ENCODE results near the gene BMP8B. TPM values are rescaled to one million over a fixed set of nuclear protein-coding genes. Genes with fewer than 3 reads are reported as not detected.
"Not testable (repeated sequence)": the region's sequence is repeated elsewhere in the genome, so short reads cannot be mapped to it uniquely, and the experiment has no call there.

The BMP8B gene
- total and polyA plus RNA-seq, 8 donors = 1.4 to 6.4 (median 3.5) TPM

DNA sequence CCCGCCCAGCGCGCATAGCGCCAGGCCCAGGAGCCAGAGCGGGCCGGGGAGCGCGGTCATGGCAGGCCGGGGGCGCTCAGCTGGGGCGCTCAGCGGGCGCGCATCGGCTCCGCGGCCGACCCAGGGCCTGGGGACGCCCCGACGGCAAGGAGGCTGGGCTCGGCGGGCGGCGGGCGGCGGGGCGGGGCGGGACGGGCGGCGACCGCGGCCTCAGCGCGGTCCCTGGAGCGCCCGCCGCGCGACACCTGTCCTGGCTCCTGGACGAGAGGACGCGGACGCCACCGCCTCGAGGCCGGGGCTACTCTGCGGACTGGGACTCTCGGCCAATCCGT is 273 bp downstream of the BMP8B start:
- 0 to 2% methylated on average over 10 to 51 of the region's 51 CpGs for WGBS, 2 donors
- TF ChIP-seq, protein P1, sequence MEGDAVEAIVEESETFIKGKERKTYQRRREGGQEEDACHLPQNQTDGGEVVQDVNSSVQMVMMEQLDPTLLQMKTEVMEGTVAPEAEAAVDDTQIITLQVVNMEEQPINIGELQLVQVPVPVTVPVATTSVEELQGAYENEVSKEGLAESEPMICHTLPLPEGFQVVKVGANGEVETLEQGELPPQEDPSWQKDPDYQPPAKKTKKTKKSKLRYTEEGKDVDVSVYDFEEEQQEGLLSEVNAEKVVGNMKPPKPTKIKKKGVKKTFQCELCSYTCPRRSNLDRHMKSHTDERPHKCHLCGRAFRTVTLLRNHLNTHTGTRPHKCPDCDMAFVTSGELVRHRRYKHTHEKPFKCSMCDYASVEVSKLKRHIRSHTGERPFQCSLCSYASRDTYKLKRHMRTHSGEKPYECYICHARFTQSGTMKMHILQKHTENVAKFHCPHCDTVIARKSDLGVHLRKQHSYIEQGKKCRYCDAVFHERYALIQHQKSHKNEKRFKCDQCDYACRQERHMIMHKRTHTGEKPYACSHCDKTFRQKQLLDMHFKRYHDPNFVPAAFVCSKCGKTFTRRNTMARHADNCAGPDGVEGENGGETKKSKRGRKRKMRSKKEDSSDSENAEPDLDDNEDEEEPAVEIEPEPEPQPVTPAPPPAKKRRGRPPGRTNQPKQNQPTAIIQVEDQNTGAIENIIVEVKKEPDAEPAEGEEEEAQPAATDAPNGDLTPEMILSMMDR (IDR thresholded peaks at IDR 0.05) = no peak
- H3K4me1 ChIP-seq = peaks cover 0 to 9% (median 0%) of the 10 kb centered on the region in 3 donors
- no peaks in the 10 kb centered on the region for H3K27me3 ChIP-seq
- DNase-seq (no peak), FAIRE-seq (no peak), ATAC-seq (peak; percentile 19 to 40 (median 35))
- peak overlapping the region in 2 of 4 donors; percentile 61 to 70 for H3K27ac ChIP-seq
- H3K36me3 ChIP-seq = no peaks in the 10 kb centered on the region
- peak overlapping the region; percentile 33 to 77 (median 57) for H3K4me3 ChIP-seq
- H3K9me3 ChIP-seq = no peaks in the 10 kb centered on the region
- intact Hi-C loops (cut with DNase I) = no loop called here

DNA sequence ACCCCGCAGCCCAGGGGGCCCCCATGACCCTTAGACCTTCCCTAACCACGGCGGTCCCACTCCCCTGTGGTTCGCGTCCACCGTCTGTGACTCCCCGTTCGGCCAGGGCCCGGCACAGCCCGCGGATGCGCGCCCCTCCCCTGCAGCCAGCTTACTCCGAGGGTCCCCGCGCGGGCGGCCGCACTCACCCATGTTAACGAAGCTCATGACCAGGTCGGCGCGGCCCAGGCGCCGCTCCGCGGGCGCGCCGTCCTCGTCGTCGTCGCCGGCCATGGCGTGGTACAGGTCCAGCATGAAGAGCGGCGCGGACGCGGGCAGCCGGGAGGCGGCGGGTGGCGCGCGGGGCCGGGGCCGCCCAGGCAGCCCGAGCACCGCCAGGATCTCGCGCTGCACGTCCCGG is 701 bp downstream of the BMP8B start:
- whole genome bisulfite sequencing, 2 donors = 5 to 13% methylated on average over 10 to 53 of the region's 55 CpGs
- H3K9me3 ChIP-seq; H3K4me1 ChIP-seq; intact Hi-C loops (cut with DNase I); H3K27ac ChIP-seq; H3K27me3 ChIP-seq; H3K36me3 ChIP-seq; FAIRE-seq: not testable (repeated sequence)
- peak overlapping the region in 2 of 4 donors; percentile 53 to 77 for H3K4me3 ChIP-seq
- DNase-seq = peak in 3 of 6 donors; percentile 49 to 77 (median 61)
- ATAC-seq = peak in 1 of 4 donors; percentile 4

DNA sequence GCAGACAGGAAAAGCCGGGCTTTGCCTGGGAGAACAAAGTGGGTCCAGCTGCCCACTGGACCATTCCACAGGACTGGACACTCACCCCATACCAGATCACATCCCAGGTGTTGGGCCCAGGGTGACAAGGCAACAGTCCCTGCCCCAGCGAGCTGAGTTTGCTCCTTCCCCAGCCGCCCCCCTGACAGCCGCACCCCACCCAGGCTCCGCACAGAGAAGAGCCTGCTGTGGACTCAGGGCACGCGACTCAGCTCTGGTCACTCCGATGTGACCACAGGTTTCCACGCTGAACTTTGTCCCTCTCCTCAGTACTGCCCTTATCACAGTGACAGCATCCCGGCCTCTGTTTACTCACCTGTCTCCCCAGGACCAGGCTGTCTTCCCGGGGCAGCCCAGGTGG is 1.2 kb downstream of the BMP8B start:
- no peaks in the 10 kb centered on the region for H3K9me3 ChIP-seq
- DNase-seq = peak in 1 of 6 donors; percentile 71
- intact Hi-C loops (cut with DNase I) = no loop called here
- H3K4me3 ChIP-seq = peak overlapping the region in 2 of 4 donors; percentile 53 to 77
- TF ChIP-seq, protein P1 (IDR thresholded peaks at IDR 0.05) = no peak
- peaks cover 0 to 9% (median 0%) of the 10 kb centered on the region in 3 donors for H3K4me1 ChIP-seq
- no peak for FAIRE-seq
- 37 to 40% methylated on average over 11 of the region's 11 CpGs for WGBS, 2 donors
- H3K27ac ChIP-seq = no peak overlapping the region
- no peaks in the 10 kb centered on the region for H3K27me3 ChIP-seq
- peak in 1 of 4 donors; percentile 2 for ATAC-seq
- no peaks in the 10 kb centered on the region for H3K36me3 ChIP-seq

DNA sequence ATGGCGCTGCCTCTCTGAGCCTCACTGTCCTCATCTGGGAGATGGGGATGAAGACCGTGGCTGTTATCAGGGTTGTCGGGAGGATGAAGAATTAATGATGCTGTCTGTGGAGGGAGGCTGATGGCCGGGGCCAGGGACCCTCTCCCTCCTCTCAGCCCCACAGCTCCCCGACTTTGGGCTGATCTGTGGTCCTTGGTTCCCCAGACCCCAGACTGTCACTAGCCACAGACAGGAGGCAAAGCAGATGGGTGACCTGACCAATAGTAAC is 1.6 kb downstream of the BMP8B start:
- intact Hi-C loops (cut with DNase I) = not testable (repeated sequence)

DNA sequence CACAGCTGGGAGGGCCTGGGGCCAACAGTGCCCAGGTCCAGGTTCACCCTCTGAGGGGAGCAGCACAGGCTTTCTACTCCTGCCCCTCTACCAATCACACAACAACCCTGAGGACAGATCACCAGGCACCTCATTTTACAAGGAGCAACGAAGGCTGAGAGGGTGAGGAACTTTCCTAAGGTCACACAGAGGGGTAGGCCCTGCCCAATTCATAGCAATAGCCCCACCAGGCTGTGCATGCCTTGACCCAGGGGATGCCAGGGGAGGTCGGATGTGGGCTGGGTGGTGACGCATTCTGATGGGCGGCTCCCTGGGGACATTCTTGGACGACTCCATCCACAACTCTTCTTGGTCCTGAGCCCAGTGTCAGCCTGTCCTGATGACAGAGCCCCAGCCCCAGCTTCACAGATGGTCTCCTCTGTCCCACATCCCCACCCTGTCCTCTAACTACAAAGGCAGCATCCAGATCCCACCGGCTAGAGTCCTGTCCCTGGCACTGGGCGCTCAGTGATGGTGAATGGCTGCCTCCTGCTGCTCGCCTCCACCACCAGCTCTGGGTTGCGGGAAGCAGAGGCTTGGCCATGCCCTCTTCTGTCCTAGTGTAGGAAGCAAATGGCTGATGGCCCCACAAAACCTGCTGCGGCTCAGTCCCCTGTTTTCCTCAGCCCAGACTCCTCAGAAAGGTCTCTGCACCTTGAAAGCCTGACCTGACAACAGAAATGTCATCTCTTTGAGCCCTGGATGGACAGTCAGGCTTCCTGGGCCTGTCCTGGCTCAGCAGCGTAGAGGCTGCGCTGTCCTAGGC is 2.2 kb downstream of the BMP8B start:
- H3K27ac ChIP-seq; H3K27me3 ChIP-seq; H3K4me1 ChIP-seq; FAIRE-seq; intact Hi-C loops (cut with DNase I); H3K9me3 ChIP-seq; H3K4me3 ChIP-seq; ATAC-seq; H3K36me3 ChIP-seq: not testable (repeated sequence)
- 92 to 95% methylated on average over 8 to 10 of the region's 12 CpGs for WGBS, 2 donors
- peak in 1 of 6 donors; percentile 34 for DNase-seq

More for the DNA sequence above, 1.6 kb downstream of the BMP8B start:
- not testable (repeated sequence) for H3K36me3 ChIP-seq, H3K4me3 ChIP-seq, ATAC-seq, H3K27ac ChIP-seq, H3K4me1 ChIP-seq, FAIRE-seq, DNase-seq, H3K9me3 ChIP-seq, H3K27me3 ChIP-seq
- WGBS, 2 donors = 90 to 100% methylated on average over 3 to 5 of the region's 5 CpGs

DNA sequence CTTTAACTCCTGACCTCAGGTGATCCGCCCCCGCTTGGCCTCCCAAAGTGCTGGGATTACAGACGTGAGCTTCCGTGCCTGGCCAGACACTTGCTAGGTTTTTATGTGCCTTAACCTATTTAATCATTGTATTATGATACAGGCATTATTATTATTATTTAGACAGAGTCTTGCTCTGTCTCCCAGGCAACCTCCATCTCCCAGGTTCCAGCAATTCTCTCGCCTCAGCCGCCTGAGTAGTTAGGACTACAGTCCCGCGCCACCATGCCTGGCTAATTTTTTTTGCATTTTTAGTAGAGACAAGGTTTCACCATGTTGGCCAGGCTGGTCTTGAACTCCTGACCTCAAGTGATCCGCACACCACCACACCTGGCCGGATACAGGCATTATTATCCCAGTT is 6.0 kb downstream of the BMP8B start:
- intact Hi-C loops (cut with DNase I); H3K36me3 ChIP-seq; H3K4me3 ChIP-seq; ATAC-seq; H3K9me3 ChIP-seq; H3K4me1 ChIP-seq; H3K27ac ChIP-seq; H3K27me3 ChIP-seq; FAIRE-seq: not testable (repeated sequence)
- DNase-seq = peak in 1 of 6 donors; percentile 3
- 91 to 95% methylated on average over 10 of the region's 10 CpGs for WGBS, 2 donors

DNA sequence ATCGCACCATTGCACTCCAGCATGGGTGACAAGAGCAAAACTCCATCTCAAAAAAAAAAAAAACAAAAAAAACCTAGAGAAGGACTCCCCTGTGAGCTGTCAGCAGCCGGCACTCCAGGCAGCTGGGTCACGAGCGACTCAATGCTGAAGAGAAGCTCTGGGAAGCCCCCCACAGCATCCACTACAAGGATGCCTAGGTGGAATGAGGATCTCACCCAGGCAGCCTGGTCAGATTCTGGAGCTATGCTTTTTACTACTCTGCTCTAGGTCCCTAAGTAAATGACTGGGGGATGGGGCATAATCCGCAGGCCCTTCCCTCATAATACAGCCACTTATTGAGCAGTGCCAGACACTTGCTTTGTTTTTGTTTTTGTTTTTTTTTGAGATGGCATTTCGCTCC is 6.6 kb downstream of the BMP8B start:
- FAIRE-seq (no peak), DNase-seq (peak in 1 of 6 donors; percentile 10), ATAC-seq (no peak)
- H3K4me1 ChIP-seq = no peaks in the 10 kb centered on the region
- H3K36me3 ChIP-seq = no peaks in the 10 kb centered on the region
- no peak overlapping the region for H3K27ac ChIP-seq
- TF ChIP-seq, protein P1 (IDR thresholded peaks at IDR 0.05) = no peak
- 95 to 97% methylated on average over 6 of the region's 6 CpGs for WGBS, 2 donors
- H3K9me3 ChIP-seq = no peaks in the 10 kb centered on the region
- intact Hi-C loops (cut with DNase I) = no loop called here
- no peaks in the 10 kb centered on the region for H3K27me3 ChIP-seq
- no peak overlapping the region for H3K4me3 ChIP-seq

All from pancreas (tissue), 10 donors.